ENCODE results near the gene N4BP3.
"Not testable (repeated sequence)": the region's sequence is repeated elsewhere in the genome, so short reads cannot be mapped to it uniquely, and the experiment has no call there.

Gene N4BP3

DNA sequence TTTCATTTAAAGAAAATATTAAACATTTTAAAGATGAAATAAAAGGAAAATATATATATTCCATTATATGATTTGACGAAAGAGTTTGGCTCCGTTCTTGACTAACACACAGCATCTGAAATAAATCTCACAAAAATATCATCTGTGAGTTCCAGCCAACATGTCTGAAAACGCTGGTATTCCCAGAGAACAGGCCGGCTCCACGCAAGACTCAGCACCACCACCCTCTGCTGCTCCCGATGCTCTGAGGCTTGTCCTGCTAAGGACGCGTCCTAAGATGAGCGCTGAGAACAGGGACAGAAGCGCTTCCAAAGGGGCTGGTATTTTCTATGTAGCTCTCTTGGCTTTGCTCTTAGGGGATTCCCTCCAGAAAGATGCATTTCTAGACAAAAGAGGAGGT is 40.6 kb upstream of the N4BP3 start:
- Histone ChIP-seq H3K4me3 (replicated peaks; ENCODE audit: low read depth, low read length) (no peak overlapping the region), H3K27me3 (replicated peaks; ENCODE audit: control insufficient read depth, insufficient read depth, low read length) (no peaks in the 10 kb centered on the region; the same call in 1 of the 2 replicates), H3K36me3 (ENCODE audit: control insufficient read depth, insufficient read depth, low read length) (no peaks in the 10 kb centered on the region)
- no peak for DNase-seq (ENCODE audit: extremely low read depth, insufficient read length)
- TF ChIP-seq, protein P1, sequence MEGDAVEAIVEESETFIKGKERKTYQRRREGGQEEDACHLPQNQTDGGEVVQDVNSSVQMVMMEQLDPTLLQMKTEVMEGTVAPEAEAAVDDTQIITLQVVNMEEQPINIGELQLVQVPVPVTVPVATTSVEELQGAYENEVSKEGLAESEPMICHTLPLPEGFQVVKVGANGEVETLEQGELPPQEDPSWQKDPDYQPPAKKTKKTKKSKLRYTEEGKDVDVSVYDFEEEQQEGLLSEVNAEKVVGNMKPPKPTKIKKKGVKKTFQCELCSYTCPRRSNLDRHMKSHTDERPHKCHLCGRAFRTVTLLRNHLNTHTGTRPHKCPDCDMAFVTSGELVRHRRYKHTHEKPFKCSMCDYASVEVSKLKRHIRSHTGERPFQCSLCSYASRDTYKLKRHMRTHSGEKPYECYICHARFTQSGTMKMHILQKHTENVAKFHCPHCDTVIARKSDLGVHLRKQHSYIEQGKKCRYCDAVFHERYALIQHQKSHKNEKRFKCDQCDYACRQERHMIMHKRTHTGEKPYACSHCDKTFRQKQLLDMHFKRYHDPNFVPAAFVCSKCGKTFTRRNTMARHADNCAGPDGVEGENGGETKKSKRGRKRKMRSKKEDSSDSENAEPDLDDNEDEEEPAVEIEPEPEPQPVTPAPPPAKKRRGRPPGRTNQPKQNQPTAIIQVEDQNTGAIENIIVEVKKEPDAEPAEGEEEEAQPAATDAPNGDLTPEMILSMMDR (IDR thresholded peaks at IDR 0.05; ENCODE audit: insufficient read depth, low read length, poor library complexity, severe bottlenecking), result no peak

DNA sequence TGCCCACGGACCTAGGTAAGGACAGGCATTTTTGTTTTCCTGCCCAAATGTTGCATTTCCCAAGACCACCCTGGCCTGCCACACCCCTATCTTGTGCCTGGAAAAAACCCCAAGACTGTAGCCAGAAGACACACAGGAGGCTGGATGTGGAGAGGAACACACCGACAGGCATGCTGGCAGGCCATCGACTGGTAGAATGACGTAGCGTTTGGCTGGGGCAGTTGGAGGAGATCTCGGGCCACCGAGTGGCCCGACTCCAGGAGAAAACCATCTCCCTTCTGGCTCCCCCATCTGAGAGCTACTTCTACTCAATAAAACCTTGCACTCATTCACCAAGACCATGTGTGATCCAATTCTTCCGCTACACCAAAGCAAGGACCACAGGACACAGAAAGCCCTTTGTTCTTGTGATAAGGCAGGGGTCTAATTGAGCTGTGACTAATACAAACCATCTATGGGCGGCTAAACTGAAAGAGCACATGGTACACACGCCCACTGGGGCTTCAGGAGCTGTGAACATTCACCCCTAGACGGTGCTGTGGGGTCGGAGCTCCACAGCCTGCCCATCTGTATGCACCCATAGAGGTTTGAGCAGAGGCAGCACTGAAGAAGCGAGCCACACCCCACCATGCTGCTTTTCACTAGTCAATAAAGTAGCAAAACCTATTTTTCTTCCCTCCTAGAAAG is 38.9 kb upstream of the N4BP3 start:
- no peak overlapping the region for H3K4me3 ChIP-seq (replicated peaks; ENCODE audit: low read depth, low read length)
- DNase-seq (ENCODE audit: extremely low read depth, insufficient read length), result no peak

DNA sequence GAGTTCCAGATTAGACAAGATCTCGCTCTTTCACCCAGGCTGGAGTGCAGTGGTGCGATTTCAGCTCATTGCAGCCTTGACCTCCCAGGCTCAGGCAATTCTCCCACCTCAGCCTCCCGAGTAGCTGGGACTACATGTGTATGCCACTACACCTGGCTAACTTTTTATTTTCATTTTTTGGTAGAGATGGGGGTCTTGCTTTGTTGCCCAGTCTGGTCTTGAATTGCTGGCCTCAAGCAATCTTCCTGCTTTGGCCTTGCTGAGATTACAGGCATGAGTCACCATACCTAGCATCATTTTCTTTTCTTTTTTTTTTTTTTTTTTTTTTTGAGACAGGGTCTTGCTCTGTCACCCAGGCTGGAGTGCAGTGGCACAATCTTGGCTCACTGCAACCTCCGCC is 36.4 kb upstream of the N4BP3 start:
- DNase-seq (ENCODE audit: extremely low read depth, insufficient read length); H3K4me3 ChIP-seq (replicated peaks; ENCODE audit: low read depth, low read length); H3K36me3 ChIP-seq (ENCODE audit: control insufficient read depth, insufficient read depth, low read length); H3K27me3 ChIP-seq (replicated peaks; ENCODE audit: control insufficient read depth, insufficient read depth, low read length): not testable (repeated sequence)

More for the DNA sequence above, 38.9 kb upstream of the N4BP3 start:
- TF ChIP-seq, protein P1 (IDR thresholded peaks at IDR 0.05; ENCODE audit: insufficient read depth, low read length, poor library complexity, severe bottlenecking), result no peak
- Histone ChIP-seq H3K27me3 (replicated peaks; ENCODE audit: control insufficient read depth, insufficient read depth, low read length) (no peaks in the 10 kb centered on the region; the same call in 1 of the 2 replicates), H3K36me3 (ENCODE audit: control insufficient read depth, insufficient read depth, low read length) (no peaks in the 10 kb centered on the region)

DNA sequence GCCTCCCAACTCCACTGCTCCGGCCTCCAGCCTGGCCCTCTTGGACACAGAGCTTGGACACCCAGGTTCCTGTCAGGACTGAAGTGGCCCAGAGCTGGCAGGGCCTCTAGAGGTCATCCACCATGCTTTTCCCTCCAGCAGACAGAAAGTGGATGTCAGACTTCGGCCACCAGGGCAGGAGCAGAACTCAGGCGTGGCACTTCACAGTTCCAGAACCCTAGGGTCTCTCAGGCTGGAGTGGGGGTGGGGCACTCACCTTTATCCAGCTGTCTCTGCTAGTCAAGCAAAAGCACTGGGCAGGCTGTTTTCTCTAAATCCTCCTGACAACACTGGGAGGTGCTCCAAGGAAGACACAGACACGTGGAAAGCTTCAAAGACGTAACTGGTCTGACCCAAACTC is 35.6 kb upstream of the N4BP3 start:
- no peaks in the 10 kb centered on the region for H3K36me3 ChIP-seq (ENCODE audit: control insufficient read depth, insufficient read depth, low read length)

DNA sequence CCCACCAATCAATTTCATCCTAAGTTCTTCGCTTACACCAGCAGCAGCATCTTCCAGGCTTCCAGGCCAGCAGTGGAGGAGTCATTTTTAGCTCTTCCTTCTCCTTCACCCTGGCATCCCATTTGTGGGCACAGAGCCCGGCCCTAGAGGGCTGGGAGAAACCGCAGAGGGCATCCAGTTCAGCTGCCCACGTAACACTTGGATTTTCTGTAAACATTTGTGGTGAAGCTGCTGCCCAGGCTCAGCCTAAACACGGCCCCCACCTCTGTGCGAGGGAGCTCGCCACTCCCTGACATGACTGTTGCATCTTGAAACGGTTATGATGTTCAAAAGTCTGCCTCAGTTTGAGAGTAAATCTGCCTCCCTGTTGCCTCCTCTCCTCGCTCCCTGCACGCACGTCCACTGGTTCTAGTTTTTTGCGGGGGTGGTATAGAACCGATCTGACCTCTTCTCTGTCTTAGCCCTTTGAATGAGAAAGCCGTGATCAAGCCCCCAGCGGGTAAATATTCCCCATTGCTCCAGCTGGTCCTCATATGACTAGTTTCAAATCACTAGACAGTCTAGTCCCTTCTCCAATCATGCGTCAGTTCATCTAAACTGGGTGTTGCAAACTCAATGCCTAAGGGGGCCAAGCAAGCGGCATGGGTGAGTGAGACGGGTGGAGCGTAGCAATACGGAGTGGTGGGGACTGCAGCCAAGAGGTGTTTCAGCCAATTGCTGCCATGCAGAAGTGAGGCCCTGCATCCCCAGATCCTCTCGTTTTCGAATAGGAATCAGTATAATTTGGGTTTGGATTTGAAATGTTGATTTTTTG is 34.9 kb upstream of the N4BP3 start:
- no peak for DNase-seq (ENCODE audit: extremely low read depth, insufficient read length)
- Histone ChIP-seq H3K4me3 (replicated peaks; ENCODE audit: low read depth, low read length) (no peak overlapping the region), H3K27me3 (replicated peaks; ENCODE audit: control insufficient read depth, insufficient read depth, low read length) (no peaks in the 10 kb centered on the region), H3K36me3 (ENCODE audit: control insufficient read depth, insufficient read depth, low read length) (no peaks in the 10 kb centered on the region)
- TF ChIP-seq, protein P1 (IDR thresholded peaks at IDR 0.05; ENCODE audit: insufficient read depth, low read length, poor library complexity, severe bottlenecking), result no peak

More for the DNA sequence above, 35.6 kb upstream of the N4BP3 start:
- Histone ChIP-seq H3K4me3 (replicated peaks; ENCODE audit: low read depth, low read length) (no peak overlapping the region), H3K27me3 (replicated peaks; ENCODE audit: control insufficient read depth, insufficient read depth, low read length) (no peaks in the 10 kb centered on the region)
- TF ChIP-seq, protein P1 (IDR thresholded peaks at IDR 0.05; ENCODE audit: insufficient read depth, low read length, poor library complexity, severe bottlenecking), result no peak
- no peak for DNase-seq (ENCODE audit: extremely low read depth, insufficient read length)

DNA sequence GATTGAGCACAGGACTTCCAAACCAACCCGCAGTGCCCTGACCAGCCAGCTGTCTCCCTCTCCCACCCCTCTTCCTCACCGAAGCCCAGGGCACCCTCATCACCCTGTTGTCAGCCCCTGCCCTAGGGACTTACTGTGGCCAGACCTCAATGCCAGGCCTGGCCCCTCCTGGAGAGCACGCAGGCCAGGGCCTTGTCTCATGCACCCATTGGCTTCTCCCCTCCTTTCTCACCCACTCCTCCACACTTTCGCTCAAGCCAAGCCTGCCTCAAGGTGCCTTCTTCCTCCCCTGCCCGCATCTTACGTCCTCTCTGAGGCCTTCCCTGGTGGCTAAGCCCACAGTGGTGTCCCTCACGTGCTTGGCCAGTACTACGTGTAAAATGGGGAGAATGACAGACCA is 33.3 kb upstream of the N4BP3 start:
- TF ChIP-seq, protein P1 (IDR thresholded peaks at IDR 0.05; ENCODE audit: insufficient read depth, low read length, poor library complexity, severe bottlenecking), result no peak
- Histone ChIP-seq H3K27me3 (replicated peaks; ENCODE audit: control insufficient read depth, insufficient read depth, low read length) (no peaks in the 10 kb centered on the region), H3K4me3 (replicated peaks; ENCODE audit: low read depth, low read length) (no peak overlapping the region), H3K36me3 (ENCODE audit: control insufficient read depth, insufficient read depth, low read length) (no peaks in the 10 kb centered on the region)
- DNase-seq (ENCODE audit: extremely low read depth, insufficient read length), result no peak

All from GM06990 (cell line).